NCI-H2107 treated with DMSO at 0.1 percent for 48 hours (cell line): ENCODE data around the gene TBC1D22B.

Source experiments
- DNase-seq: peaks from one replicate; lab custom pipeline; 2025; ENCODE audit not compliant: unreplicated experiment; lab: John Stamatoyannopoulos, UW

Gene TBC1D22B

DNA sequence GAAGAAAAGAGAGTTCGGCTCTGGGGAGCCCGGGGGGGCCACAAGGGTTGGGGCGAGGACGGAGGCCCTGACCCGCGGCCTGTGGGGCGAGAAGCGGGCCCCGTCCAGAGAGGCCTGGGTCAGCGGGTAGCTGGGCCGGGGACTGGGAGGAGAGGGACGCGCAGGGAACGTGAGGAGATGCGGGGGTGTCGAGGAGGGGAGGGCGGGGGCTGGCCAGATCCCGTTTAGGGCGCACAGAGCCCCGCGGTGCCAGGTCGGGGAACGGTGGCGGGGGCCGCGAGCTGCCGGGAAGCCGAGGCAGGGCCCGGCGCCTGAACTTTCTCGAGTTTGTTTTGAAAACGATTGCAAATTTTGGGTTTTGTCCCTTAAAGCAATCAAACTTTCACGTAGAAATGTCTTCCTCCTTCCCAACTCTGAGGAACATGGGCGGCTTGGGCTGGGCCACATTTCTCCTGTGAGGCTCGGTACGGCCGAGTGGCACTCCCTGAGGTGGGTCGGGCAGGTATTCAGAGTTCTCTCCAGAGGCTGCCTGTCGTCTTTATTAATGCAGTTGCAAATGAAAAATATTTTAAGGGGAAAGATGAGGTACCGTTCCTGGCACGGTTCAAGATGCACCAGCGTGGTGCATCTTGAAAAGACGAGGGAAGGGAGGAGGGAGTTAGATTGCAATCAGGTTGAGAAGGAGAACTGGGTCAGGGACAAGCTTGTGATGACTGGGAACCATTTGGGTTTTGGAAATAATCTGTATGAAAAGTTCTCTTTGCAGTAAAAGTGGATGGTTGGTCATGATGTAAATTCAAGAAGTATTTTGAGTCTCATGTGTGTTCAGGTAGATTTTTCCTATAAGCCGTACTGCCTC, 97.2 kb downstream of the TBC1D22B start:
- no peak for DNase-seq

DNA sequence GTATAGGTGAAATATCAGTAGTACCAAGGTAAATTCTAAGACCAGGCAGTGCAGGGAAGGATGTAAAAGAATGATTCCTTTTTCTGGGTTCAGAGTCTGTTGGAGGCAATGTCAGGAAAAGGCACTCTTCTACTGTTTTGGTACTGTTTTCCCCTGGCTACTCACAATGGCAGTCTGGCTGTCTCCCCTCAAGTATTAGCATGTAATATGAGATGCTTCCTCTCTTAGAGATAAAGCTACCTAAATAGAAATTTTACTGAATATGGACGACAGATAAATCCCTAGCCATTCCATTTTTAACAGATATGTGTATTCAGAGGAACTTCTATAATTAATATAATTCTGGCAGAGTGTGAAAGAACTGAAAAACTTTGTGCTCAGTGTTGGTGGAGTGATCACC, 99.7 kb downstream of the TBC1D22B start:
- no peak for DNase-seq

- no peak for DNase-seq
These were observed 100.3 kb downstream of the TBC1D22B start for GRCh38 chr6:37357860-37358259.

DNA sequence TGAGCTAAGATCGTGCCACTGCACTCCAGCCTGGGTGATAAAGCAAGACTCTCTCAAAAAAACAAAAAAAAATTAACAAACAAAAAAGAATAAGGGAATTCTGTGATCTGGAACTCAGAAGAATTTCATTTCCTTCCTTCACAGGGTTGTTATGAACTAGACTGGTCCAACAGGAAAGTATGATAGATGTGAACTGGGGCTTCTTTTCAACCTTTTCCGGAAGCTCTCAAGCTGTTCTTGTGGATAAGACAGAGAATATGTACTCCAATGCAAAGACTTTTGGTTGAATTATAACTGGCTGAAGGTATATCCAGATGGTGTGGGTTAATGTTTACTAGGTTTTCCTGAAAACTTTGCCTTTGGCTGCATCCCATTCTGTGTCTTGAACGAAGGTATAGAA, 101.5 kb downstream of the TBC1D22B start:
- DNase-seq, result no peak

- no peak for DNase-seq
These were observed 104.7 kb downstream of the TBC1D22B start for GRCh38 chr6:37362101-37362828.

DNA sequence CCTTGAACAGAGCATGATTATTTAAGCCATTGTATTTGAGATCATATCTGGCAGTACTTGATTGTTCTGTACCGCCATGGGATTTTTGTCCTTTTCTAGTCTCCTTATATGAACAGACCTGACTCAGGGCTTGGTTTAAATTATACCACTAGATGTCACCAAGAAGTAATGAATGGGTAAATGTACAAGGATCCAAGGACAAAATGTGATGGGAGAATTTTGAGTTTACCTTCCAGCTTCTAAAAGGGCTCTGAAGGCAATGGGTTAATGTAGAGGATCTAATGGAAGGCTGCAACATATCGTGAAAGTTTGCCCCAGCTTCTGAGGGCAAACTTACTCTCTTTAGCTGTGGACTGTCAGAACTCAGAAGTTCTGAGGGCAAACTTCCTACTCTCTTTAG, 108.2 kb downstream of the TBC1D22B start:
- no peak for DNase-seq

DNA sequence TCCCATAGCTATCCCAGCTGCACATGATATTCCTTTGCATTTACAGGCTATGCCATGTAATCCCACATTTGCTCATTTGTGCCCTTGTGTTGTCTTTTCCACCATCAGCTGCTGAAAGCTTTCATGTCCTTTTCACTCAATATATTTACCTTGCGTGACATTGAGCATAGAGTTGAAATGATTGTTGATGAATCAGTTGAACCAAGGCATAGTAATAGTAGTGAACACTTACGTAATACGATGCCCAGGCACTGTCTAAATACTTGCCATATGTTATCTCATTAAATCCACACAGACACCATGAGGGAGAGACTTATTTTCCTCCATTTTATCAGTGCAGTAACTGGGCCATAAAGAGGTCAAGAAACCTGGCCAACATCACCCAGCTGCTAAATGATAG, 109.3 kb downstream of the TBC1D22B start:
- no peak for DNase-seq

DNA sequence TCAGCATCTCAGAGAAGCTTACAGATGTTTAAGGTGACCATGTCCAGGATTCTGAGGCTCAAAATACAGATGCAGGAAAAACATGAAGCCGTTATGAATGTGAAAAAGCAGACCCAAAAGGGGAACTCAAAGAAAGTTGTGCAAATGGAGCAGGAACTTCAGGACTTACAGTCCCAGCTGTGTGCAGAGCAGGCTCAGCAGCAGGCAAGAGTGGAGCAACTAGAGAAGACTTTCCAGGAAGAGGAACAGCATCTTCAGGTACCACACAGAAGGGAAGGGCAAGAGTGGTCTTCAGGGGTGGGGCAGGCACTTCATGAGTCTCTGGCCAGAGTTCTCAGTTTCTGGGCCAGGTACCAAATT, 111.4 kb downstream of the TBC1D22B start:
- DNase-seq, result no peak

DNA sequence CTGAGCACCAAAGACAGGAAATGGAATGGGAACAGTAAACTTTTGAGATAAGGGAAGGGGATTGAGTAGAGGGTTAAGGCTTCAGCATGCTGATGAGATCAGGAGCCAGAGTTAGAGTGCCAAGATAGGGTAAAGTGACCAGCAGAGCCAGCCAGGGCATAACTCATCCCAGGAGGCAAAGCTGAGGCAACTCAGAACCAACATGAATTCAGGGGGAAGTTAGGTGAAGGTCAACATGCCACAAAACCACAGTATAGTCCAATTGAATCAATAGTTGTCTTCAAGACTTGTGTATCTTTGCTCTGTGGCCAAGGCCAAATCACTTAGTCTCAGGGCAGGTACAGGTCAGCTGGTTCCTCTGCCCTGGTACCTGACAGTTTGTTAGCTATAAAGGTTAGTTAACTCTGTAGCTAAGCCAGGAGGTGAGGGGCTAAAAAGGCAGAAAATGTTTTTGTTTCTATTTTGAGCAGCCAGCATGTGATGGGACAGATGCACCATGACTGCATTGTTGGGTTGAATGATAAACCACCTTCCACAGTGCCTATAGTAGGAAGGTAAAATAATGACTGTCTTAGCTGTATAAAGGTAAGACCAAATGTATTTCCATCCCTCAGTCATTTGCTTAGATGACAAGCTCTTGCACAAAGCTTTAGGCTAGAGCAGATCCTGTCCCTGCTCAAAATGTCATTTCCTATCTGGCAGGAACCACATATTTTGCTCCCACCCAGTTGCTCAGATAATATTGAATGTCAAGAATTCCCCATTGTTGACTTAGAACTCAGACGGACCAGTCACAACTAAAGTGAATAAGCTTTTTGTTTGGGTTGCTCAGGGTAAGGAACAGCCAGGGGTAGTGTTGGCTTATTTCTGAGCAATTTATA, 112.0 kb downstream of the TBC1D22B start:
- no peak for DNase-seq

DNA sequence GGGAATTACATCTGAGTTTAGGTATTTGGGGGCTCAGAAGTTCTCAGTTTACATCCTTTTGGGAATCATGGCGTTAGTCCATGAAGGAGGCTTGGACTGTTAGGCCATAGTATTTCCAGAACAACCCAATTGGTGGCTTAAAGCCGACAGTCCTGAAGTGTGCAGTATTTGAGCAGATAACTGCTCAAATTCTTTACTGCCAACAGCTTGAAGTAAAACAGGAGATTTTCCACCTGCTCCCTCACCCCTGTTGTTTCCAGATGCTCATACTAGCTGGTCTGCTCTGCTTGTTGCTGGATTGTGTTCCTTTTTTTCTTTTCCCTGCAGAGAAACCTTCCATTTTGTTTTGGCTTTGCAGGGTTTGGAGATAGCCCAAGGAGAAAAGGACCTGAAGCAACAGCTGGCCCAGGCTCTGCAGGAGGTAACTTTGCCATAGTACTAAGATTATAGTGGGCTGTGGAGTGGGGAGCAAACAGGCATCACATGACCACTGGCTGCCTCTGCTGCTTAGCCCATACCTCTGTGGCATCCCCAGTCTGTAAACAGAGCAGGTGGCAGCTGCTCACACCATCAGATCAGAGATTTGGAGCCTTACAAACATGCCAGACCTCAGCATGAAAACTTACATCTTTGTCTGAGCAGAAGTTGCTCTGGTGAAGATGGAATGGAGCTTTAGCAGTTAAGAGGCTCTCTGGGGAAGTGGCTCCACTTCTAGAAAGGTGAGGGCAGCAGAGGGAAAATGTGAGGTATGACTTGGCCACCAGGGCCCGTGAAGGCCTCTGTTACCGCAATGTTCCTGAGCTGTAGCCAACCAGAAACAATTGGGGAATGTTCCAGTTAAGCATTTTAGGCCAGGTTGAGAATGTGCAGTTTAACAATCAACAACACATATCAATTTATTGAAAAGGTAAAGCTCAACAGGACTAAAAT, 113.8 kb downstream of the TBC1D22B start:
- peak; percentile 84 for DNase-seq

GRCh38 chr6:37372116-37372515, 114.5 kb downstream of the TBC1D22B start:
- no peak for DNase-seq

- DNase-seq, result no peak
These were observed 116.4 kb downstream of the TBC1D22B start for GRCh38 chr6:37373822-37374471.

DNA sequence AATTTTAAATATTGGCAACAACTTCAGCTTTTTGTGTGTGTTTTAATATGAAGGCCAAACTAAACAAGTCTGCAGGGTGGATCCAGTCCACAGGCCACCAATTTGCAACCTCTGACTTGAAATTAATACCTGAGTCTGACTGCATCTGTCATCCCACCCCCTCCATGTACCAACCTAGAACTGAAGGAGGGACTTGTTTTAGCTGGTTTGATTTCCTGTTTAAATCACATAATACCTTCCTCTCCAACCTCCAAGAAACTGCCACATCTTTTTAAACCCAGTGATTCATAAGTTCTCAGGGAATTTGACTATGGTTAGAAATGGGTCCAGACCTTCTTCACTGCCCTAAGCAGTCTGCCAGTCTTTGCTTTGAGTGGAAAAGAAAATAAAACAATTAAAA, 117.8 kb downstream of the TBC1D22B start:
- no peak for DNase-seq

GRCh38 chr6:37376078-37376743, 118.6 kb downstream of the TBC1D22B start:
- no peak for DNase-seq

DNA sequence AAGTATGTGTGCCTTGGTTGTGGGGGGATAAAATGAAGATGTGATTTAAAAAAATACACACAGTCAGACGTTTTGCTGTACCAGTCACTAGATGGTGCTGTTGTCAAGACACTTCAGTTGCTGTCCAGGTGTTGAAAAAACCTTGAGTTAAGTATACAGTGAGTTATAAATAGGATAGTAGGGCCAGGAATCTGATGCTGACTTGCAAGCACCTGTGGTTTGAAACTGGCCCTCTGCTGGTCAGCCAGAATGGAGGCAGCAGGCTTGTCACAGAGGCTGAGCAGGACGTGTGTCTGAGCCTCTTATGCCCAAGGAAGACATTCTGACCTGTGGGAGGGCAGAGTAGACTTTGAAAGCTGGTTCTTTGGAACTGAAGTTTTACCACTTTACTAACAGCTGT, 124.0 kb downstream of the TBC1D22B start:
- peak; percentile 40 for DNase-seq
